ENCODE results near the gene CHURC1. TPM values are rescaled to one million over a fixed set of nuclear protein-coding genes. Genes with fewer than 3 reads are reported as not detected.

CHURC1 gene
- total RNA-seq, 1 experiment from 2014 or later = 48.5 TPM

DNA sequence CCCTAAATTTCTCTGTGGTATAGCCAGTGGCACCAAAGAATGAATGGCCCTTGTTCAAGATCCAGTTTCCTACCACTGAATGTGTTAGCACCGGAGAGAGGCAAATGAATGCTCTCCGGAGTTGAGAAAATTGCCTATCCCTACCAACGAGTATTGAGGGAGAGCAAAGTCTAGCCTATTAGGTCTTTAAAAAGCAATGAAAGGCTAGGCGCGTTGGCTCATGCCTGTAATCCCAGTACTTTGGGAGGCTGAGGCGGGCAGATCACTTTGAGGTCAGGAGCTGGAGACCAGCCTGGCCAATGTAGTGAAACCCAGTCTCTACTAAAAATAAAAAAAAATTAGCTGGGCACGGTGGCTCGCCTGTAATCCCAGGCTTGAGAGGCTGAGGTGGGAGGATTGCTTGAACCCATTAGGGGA lies 58.8 kb downstream of the CHURC1 start:
- Mint-ChIP-seq H3K27me3 (ENCODE audit: unreplicated experiment) (no peaks in the 10 kb centered on the region), H3K36me3 (ENCODE audit: insufficient read depth, unreplicated experiment) (peaks cover 18% of the 10 kb centered on the region), H3K27ac (ENCODE audit: unreplicated experiment) (peak overlapping the region; percentile 67), H3K9me3 (ENCODE audit: low read depth, unreplicated experiment) (no peaks in the 10 kb centered on the region), H3K4me3 (ENCODE audit: low read depth, unreplicated experiment) (peak overlapping the region; percentile 72), H3K4me1 (ENCODE audit: low read depth, unreplicated experiment) (peaks cover 26% of the 10 kb centered on the region)
- CTCF ChIA-PET = interaction anchor here (0.7 kb wide), 1 partner anchor 33 kb away, joined by 3 read pairs; no protein-coding TSS in a partner anchor
- DNase-seq = no peak
- TF ChIP-seq, protein P1, sequence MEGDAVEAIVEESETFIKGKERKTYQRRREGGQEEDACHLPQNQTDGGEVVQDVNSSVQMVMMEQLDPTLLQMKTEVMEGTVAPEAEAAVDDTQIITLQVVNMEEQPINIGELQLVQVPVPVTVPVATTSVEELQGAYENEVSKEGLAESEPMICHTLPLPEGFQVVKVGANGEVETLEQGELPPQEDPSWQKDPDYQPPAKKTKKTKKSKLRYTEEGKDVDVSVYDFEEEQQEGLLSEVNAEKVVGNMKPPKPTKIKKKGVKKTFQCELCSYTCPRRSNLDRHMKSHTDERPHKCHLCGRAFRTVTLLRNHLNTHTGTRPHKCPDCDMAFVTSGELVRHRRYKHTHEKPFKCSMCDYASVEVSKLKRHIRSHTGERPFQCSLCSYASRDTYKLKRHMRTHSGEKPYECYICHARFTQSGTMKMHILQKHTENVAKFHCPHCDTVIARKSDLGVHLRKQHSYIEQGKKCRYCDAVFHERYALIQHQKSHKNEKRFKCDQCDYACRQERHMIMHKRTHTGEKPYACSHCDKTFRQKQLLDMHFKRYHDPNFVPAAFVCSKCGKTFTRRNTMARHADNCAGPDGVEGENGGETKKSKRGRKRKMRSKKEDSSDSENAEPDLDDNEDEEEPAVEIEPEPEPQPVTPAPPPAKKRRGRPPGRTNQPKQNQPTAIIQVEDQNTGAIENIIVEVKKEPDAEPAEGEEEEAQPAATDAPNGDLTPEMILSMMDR (IDR thresholded peaks at IDR 0.05; ENCODE audit: unreplicated experiment) = no peak
- intact Hi-C loops (cut with micrococcal nuclease; ENCODE audit: unreplicated experiment) = no loop called here
- BruUV-seq (replicated peaks) = no TSS peak

DNA sequence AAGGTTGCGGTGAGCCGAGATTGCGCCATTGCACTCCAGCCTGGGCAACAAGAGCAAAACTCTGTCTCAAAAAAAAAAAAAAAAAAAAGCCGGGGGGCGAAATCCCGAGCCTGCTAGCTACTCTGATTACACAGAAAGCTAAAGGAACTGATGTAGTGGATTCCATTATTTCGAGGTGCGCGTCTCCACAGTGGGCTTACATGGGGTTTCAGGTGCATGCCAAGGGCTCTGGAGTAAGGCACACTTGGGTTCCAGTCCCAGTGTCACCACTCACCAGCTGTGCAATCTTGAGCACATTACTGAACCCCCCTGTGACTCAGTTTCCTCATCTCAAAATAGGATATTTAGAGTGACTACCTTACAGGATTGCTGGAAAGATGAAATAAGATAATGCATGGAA lies 59.6 kb downstream of the CHURC1 start:
- H3K4me1 Mint-ChIP-seq (ENCODE audit: low read depth, unreplicated experiment) = peaks cover 18% of the 10 kb centered on the region
- no TSS peak for BruUV-seq (replicated peaks)
- H3K9me3 Mint-ChIP-seq (ENCODE audit: low read depth, unreplicated experiment) = no peaks in the 10 kb centered on the region
- no peak for DNase-seq
- TF ChIP-seq, protein P1 (IDR thresholded peaks at IDR 0.05; ENCODE audit: unreplicated experiment) = no peak
- H3K27me3 Mint-ChIP-seq (ENCODE audit: unreplicated experiment) = no peaks in the 10 kb centered on the region
- intact Hi-C loops (cut with micrococcal nuclease; ENCODE audit: unreplicated experiment) = no loop called here
- H3K4me3 Mint-ChIP-seq (ENCODE audit: low read depth, unreplicated experiment) = no peak overlapping the region
- no peak overlapping the region for H3K27ac Mint-ChIP-seq (ENCODE audit: unreplicated experiment)
- peaks cover 18% of the 10 kb centered on the region for H3K36me3 Mint-ChIP-seq (ENCODE audit: insufficient read depth, unreplicated experiment)
- CTCF ChIA-PET = interaction anchor here (0.7 kb wide), 1 partner anchor 168 kb away, joined by 7 read pairs; no protein-coding TSS in a partner anchor

DNA sequence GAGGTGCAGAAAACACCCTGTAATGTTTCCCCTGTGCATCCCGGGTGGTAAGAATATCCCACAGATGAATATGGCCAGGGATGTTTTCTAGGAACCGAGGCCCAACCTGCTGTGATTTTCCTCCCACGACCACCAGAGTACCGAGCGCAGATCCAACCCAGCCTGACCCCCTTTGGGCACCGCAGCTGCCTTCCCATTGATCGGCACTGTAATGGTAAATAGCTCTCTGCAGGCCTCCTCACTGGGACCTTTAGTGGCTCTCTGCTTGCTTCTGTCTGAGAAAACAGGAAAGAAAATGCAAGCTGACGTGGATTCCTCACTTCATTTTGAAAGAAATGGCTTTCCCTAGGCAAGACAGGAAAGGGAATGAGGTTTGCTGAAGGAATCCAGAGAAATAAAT lies 60.3 kb downstream of the CHURC1 start:
- Mint-ChIP-seq H3K4me3 (ENCODE audit: low read depth, unreplicated experiment) (no peak overlapping the region), H3K4me1 (ENCODE audit: low read depth, unreplicated experiment) (peaks cover 22% of the 10 kb centered on the region), H3K36me3 (ENCODE audit: insufficient read depth, unreplicated experiment) (peaks cover 18% of the 10 kb centered on the region), H3K27ac (ENCODE audit: unreplicated experiment) (no peak overlapping the region), H3K9me3 (ENCODE audit: low read depth, unreplicated experiment) (no peaks in the 10 kb centered on the region), H3K27me3 (ENCODE audit: unreplicated experiment) (no peaks in the 10 kb centered on the region)
- BruUV-seq (replicated peaks) = no TSS peak
- intact Hi-C loops (cut with micrococcal nuclease; ENCODE audit: unreplicated experiment) = no loop called here
- CTCF ChIA-PET = no interaction called here
- DNase-seq = no peak
- TF ChIP-seq, protein P1 (IDR thresholded peaks at IDR 0.05; ENCODE audit: unreplicated experiment) = no peak

DNA sequence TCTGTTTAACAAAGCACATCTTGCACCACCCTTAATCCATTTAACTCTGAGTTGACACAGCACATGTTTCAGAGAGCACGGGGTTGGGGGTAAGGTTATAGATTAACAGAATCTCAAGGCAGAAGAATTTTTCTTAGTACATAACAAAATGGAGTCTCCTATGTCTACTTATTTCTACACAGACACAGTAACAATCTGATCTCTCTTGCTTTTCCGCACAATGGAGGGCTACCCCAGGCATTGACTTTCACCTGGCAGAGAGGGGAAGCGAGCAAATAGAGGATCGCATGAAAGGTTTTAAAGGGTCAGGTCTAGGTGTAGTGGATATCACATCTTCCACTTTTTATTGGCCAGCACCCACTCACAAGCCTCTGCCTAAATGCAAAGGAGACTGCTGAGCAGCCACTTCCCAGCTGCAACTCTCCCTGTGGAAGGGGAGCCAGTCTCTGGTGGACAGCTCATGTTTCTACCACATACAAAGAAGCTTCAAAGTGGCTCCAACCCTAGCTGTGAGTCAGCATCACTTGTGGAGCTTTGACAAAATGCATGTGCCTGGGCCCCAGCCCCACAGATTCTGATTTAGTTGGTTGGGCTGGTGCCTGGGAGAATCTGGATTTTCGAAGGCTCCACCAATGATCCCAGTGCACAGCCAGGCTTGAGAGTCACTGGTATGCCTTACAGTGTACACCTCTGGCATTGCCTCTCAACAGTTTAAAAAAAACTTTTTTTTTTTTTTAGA lies 65.2 kb downstream of the CHURC1 start:
- TF ChIP-seq, protein P1 (IDR thresholded peaks at IDR 0.05; ENCODE audit: unreplicated experiment) = no peak
- no peaks in the 10 kb centered on the region for H3K9me3 Mint-ChIP-seq (ENCODE audit: low read depth, unreplicated experiment)
- intact Hi-C loops (cut with micrococcal nuclease; ENCODE audit: unreplicated experiment) = loop anchor here (5.0 kb wide), 1 partner anchor 157 kb away; no protein-coding TSS in a partner anchor
- H3K27me3 Mint-ChIP-seq (ENCODE audit: unreplicated experiment) = no peaks in the 10 kb centered on the region
- H3K27ac Mint-ChIP-seq (ENCODE audit: unreplicated experiment) = no peak overlapping the region
- no peak overlapping the region for H3K4me3 Mint-ChIP-seq (ENCODE audit: low read depth, unreplicated experiment)
- no TSS peak for BruUV-seq (replicated peaks)
- CTCF ChIA-PET = interaction anchor here (0.7 kb wide), 1 partner anchor 190 kb away, joined by 3 read pairs; no protein-coding TSS in a partner anchor
- DNase-seq = no peak
- H3K4me1 Mint-ChIP-seq (ENCODE audit: low read depth, unreplicated experiment) = peaks cover 18% of the 10 kb centered on the region
- H3K36me3 Mint-ChIP-seq (ENCODE audit: insufficient read depth, unreplicated experiment) = no peaks in the 10 kb centered on the region
